Activated CD4-positive, alpha-beta T cell treated with anti-CD3 and anti-CD28 coated beads for 24 hours (primary cell): ENCODE data around the gene SMG5.
"Not testable (repeated sequence)": the region's sequence is repeated elsewhere in the genome, so short reads cannot be mapped to it uniquely, and the experiment has no call there.

Source experiments
- DNase-seq, 2 donors: peaks; one replicate each; pipeline ENCODE4 v3.0.0-alpha.2; 2020; ENCODE audit warnings: low read depth in 2 of 2

Gene SMG5

GRCh38 chr1:156282479-156283222 is at the start of gene SMG5:
SMG5 (minus strand) TSS chr1:156282825; CDS start chr1:156282680, 145 bp downstream.
- peak; percentile 88 to 92 for DNase-seq

DNA sequence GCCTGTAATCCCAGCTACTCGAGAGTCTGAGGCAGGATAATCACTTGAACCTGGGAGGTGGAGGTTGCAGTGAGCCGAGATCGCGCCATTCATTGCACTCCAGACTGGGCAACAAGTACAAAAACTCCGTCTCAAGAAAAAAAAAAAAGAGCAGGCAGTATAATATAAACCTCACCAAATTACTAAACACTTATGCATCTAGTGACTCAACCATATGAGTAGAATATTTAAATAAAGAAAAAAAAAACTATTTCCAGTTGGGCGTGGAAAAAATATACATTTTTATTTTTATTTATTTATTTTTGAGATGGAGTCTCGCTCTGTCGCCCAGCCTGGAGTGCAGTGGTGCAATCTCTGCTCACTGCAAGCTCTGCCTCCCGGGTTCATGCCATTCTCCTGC is 40.6 kb upstream of the SMG5 start:
- not testable (repeated sequence) for DNase-seq

- no peak for DNase-seq
Observed at GRCh38 chr1:156320560-156320959, 37.9 kb upstream of the SMG5 start.

- DNase-seq, result no peak
Observed at GRCh38 chr1:156319664-156320063, 37.0 kb upstream of the SMG5 start.

DNA sequence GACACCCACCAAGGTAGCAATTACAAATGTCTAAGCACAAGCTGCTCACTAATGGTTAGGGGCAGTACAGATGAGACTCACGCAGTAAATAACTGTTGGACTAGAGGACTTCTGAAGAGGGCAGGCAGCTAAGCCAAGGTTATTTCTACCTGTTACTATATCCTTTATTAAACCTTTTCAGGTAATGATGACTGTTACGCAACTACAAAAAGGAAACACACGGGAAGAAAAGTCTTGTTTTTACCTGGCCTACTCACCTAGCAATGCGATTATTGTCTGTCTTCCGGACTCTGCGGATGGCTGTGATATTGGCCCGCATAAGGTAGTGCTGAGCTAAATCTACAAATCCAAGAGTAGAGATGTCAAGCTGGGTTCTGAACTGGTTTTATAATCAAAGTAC is 34.3 kb upstream of the SMG5 start:
- DNase-seq, result no peak

DNA sequence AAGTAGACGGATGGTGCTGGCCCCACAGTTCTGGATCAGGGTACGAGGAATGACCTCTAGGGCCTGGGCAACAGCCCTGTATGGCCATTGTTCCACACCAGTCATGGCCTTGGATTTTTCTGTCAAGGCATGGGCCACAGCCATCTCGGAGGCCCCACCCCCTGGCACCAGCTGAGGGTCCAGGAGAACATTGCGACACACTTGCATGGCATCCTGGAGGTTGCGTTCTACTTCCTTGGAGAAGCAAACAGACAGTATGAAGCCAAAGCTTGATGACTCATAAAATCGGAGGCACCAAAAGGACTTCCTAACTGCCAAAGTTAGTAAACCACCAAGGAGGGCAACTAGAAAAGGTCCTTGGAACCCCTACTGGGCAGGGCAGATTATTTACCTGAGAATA is 28.3 kb upstream of the SMG5 start:
- no peak for DNase-seq

DNA sequence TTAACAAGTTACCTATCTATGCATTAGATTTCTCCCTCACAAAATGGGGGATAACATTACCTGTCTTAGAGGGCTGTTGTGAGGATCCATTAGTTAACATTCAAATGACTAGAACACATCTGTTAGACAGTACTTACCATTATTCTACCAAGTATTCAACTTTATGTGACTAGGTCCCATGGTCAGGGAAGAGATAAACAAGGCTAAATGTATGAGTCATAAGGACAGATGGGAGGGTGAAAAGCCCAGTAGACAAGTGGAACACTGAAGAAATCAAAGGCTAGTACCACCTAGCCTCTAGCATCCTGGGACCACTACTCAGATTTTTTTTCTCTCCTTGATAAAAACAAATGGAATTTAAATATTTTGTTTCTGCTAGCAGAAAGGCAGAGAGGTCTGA is 25.5 kb upstream of the SMG5 start:
- DNase-seq, result no peak

DNA sequence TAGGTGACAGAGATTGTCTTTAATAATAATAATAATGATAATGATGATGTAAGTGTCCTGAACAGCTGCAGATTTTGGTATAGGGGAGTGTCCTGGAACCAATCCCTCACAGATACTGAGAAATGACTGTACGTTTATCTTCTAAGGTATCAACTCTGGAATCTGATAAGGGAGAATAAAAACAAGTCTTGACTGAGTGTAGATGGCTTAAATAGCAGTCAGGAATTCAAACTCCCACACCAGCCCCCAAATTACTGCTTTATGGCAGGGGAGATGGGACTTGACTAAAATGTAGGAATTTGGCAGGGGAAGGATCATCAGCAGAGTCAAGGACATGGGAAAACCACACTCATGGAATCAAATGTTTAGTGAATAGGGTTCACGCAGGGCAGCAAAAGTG is 22.6 kb upstream of the SMG5 start:
- DNase-seq, result no peak

DNA sequence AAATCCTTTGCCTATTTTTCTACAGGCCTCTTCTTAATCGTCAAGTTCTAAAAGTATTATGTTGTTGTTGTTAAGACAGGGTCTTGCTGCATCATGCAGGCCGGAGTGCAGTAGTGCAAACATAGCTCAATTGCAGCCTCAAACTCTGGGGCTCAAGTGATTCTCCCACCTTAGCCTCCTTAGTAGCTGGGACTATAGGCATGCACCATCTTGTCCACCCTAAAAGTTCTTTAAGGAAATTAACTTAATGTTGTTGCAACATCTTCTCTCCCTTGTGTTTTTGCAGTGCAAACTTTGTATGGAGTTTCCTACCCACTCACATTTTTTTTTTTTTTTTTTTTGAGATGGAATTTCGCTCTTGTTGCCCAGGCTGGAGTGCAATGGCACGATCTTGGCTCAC is 20.6 kb upstream of the SMG5 start:
- no peak for DNase-seq

DNA sequence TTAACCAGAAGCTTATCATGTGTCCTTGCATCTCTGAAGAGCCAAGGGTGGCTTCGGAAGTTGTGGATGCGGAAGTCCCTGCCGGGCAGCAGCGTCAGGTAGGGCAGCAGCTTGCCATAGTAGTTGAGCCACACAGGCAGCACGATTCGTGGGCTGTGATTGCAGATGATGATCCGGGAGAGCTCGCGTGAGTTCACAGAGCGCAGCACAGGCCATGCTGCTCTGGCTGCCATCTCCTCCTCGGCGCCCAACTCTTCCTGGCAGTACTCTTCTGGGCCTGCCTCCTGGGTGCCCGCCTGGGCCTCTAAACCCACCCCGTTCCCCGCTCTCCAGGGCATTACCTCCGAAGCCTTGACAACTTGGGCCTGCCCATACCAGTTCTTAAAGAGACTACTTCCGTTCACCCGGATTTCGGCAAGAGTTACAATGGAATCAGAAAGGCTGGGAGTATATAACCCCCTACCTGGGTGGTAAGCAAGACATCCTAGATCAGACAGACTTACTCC is 16.3 kb upstream of the SMG5 start, which contains the start of gene VHLL:
Gene VHLL, minus strand, starts transcription at position 456 of the 506 bp plus-strand sequence. Its CDS starts 118 bp downstream, at position 338.
- no peak for DNase-seq

DNA sequence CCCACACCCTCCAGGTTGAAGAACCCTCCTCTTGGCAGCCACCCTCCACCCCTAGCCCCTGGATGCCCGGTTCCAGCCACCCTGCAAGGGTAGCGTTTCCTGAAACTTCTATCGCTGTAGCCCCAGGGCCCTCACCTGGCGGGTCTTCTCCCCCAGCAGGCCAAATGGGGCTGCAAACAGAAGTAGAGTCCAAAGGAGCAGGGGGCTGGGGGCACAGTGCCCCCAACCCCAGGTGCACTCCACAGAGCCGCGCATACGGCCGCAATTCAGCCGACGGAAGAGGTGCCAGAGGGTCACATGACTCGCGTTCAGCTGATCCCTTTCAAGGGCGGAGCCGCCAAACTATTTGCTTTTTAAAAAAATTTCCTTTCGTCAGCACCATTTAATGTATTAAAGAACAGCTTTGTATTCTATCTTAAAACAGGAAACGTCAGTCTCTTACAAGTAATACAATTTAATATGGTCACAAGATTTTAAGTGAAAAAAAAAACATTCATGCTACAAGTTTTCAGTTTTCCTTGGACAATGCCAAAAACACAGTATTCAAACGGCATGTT is 12.8 kb upstream of the SMG5 start, which contains the start of gene GLMP:
Gene GLMP, minus strand, starts transcription at position 289 of the 557 bp plus-strand sequence. Its CDS starts 34 bp downstream, at position 255.
- DNase-seq, result peak in 1 of 2 donors; percentile 35

DNA sequence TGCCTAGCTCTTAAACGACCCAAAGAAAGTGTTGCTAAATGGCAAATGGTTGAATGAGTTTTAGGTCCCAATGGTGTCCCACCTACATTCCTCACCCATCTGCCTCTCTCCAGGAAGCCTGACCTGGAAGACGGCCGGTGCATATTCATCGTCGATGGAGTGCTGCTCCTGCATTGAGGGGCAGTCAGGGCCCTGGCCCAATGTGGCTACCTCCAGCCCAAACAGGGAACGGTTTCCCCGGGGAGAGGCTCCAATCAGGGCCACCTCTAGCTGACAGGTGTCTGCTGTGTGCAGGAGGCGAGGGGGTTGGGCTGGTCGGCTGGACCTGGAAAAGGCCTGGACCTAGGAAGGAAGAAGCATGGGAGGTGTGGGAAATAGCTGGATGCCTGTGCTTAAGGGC is 11.3 kb upstream of the SMG5 start:
- DNase-seq, result no peak

GRCh38 chr1:156293098-156293434 is 10.4 kb upstream of the SMG5 start:
- no peak for DNase-seq

DNA sequence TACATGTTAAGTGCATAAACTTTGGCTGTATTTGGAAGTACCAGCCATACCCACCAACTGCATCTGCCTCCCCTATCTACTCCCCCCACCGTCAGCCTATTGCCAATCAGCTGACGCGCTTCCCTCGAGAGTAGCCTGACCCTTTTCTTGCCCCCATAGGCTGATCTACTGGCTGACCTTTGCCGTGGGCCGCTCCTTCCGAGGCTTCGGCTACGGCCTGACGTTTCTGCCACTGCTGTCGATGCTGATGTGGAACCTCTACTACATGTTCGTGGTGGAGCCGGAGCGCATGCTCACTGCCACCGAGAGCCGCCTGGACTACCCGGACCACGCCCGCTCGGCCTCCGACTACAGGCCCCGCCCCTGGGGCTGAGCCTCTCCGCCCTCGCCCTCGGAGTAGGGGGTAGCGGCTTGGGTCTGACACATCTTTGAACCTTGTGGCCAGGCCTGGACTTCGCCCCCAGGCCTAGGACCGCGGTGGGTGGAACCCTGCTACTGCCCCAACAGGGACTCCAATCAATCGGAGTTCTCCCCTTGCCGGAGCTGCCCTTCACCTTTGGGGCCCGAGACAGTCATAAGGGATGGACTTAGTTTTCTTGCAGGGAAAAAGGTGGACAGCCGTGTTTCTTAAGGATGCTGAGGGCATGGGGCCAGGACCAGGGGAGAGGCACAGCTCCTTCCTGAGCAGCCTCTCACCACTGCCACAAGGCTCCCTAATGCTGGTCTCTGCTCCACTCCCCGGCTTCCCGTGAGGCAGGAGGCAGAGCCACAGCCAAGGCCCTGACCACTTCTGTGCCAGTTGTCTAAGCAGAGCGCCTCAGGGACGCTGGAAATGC is 8.8 kb upstream of the SMG5 start:
- DNase-seq, result no peak

GRCh38 chr1:156289857-156290256 is 7.2 kb upstream of the SMG5 start:
- no peak for DNase-seq

- DNase-seq, result no peak
Observed at GRCh38 chr1:156286061-156286460, 3.4 kb upstream of the SMG5 start.

- no peak for DNase-seq
Observed at GRCh38 chr1:156285437-156285836, 2.8 kb upstream of the SMG5 start.

DNA sequence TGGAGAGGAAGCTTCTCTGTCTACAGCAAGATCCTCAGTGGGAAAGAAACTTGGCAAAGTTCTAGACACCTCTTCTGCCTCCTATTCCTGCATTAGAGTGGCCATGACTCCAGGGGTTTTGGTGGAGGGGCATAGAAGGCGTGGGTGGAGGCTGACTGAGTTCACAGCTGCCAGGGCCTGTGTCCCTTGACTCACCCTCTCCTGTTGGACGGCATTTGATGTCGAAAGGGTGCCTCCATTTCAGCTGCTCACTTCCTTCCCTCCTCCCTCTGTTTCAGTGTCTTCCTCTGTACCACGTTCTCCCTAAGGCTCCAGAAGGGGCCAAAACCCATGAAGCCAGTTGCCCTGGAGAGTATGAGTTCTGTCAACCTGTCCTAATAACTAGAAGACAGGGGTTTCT is 2.1 kb upstream of the SMG5 start:
- no peak for DNase-seq

GRCh38 chr1:156284112-156284511 is 1.5 kb upstream of the SMG5 start, which contains the start of gene TMEM79:
TMEM79 (plus strand) TSS chr1:156284325; CDS start chr1:156285227, 902 bp downstream.
- no peak for DNase-seq

DNA sequence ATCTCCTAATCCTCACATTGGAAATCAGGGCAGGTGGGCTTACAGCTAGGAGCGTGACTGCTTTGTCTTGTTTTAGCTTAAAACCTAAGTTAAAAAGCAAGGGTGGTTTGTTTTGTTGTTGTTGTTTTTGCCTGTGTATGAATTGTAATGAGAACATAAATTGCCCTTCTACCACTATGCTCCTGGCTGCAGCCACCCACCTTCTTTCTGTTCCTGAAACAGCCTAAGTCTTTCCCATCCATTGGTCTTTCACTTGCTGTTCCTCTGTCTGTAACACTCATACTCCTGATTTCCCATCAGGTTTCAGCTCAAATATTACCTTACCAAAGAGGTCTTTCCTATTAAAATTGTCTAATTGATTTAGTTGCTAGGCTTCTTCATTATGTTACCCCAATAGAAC is 896 bp upstream of the SMG5 start:
- DNase-seq, result no peak

- DNase-seq, result no peak
Observed at GRCh38 chr1:156281693-156282478, 739 bp downstream of the SMG5 start.

- DNase-seq, result peak; percentile 33 to 43
Observed at GRCh38 chr1:156281281-156281680, 1.3 kb downstream of the SMG5 start.
